Dedifferentiated amniotic fluid mesenchymal stem cell (primary cell): ENCODE results near the gene FZD10.

Experiments
- DNase-seq: peaks from one replicate; pipeline ENCODE4 v3.0.0-alpha.2; 2016; ENCODE audit errors: extremely low spot score

The FZD10 gene, protein sequence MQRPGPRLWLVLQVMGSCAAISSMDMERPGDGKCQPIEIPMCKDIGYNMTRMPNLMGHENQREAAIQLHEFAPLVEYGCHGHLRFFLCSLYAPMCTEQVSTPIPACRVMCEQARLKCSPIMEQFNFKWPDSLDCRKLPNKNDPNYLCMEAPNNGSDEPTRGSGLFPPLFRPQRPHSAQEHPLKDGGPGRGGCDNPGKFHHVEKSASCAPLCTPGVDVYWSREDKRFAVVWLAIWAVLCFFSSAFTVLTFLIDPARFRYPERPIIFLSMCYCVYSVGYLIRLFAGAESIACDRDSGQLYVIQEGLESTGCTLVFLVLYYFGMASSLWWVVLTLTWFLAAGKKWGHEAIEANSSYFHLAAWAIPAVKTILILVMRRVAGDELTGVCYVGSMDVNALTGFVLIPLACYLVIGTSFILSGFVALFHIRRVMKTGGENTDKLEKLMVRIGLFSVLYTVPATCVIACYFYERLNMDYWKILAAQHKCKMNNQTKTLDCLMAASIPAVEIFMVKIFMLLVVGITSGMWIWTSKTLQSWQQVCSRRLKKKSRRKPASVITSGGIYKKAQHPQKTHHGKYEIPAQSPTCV

DNA sequence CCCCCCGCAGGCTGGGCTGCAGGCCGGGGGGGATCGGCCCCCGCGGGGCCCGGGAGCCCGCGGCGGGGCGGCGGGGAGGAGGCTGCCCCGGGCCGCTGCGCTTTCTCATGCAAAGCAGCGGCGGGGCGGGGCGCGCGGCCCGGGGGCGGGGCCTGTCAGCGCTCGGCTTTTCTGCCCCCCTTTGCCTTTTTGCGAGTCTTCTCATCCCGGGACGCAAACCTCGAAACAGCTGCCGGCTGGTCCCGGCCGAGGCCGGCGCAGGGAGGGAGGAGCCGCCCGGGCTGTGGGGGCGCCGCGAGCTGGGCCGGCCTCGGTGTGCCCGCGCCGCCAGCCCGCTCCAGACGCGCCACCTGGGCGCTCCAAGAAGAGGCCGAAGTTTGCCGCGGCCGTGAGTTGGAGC, at the start of gene FZD10:
TSS of gene FZD10 (plus strand) at position 198 of the 400 bp plus-strand sequence. CDS start 479 bp downstream, outside the sequence.
- no peak for DNase-seq

DNA sequence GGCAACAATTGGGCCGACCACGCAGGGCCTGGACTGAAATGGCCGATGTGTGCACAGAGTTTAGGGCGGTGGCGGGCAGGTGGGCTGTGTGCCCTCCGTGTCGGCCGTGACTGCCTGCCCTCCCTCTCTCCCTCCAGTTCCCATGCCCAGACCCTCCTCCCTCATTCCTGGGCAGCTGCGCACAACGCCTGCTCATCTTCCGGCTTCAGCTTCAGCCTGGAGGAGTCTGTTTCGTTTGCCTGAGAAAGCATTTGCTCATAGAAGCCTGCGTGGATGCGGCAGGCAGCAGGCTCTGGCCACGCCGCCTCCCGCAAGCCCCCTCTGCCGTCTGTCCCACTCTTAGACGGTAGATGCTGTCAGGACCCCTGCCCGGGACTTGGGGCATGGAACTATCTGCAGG, 47.3 kb upstream of the FZD10 start:
- no peak for DNase-seq

DNA sequence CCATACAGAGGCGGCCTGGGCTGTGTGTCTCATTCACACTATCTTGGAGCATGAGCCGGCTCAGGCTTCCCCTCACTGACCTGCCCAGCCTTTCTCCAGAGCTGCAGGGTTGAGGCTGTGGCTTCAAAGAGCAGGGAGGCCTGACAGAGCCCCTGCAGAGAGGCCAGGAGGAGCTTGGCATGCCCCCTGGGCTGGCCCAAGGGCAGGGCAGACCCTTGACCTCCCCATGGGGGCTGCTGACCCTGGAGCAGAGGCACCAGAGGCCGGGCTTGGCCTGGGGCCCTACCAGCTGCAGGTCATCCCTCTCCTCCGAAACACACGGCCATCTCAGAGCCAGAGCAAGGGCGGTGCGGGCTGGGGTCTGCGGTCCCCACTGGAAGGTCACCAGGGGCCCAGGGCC, 46.6 kb upstream of the FZD10 start:
- no peak for DNase-seq

DNA sequence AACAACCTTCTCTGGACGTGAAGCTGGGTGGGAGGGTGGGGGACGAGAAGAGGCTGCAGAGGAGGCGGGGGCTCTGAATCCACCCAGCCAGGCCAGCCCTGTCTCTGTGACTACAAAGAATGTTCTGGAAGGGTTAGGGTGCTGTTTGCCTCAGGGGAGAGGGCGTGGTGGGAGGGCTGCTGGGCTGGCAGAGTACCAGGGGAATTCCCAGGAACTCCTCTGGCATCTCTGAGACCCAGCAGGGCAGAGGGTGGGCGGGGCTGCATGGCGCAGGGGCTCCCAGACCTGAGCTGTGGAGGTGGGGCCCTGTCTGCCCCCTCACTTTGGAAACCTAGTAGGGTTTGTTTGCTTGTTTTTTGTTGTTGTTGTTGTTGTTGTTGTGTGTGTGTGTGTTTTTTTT, 45.5 kb upstream of the FZD10 start:
- no peak for DNase-seq

DNA sequence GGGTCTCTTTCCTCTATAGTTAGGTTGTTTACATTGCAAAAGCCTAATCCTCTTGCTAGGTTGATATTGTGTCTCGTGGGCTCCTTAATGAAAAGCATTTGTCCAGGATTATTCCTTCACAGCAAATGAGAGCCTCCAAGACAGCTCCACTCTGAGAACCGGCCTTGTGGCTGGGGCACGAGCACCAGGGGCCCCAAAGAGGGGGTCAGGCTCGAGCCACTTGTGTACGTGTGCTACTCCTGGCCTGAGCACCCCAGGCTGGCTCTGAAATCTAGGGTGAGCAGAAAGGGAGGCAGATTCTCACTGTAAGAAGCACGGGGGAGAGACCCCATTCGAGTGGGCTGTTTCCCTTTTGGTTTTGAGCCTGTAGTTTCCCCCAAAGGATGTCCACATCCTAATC, 45.0 kb upstream of the FZD10 start:
- DNase-seq, result no peak

DNA sequence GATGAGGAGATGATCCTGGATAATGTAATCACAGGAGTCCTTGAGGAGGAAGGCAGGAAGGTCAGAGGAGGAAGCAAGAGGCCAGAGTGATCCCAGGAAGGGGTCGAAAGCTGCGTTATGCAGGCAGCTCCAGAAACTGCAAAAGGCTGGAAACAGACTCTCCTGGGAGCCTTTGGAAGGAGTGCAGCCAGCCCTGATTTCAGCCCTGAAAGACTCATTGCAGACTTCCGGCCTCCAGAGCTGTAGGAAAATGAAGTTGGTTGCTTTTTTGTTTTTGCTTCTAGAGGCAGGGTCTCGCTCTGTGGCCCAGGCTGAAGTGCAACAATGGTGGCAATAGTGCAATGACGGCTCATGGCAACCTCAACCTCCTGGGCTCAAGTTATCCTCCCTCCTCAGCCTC, 44.6 kb upstream of the FZD10 start:
- DNase-seq, result no peak

DNA sequence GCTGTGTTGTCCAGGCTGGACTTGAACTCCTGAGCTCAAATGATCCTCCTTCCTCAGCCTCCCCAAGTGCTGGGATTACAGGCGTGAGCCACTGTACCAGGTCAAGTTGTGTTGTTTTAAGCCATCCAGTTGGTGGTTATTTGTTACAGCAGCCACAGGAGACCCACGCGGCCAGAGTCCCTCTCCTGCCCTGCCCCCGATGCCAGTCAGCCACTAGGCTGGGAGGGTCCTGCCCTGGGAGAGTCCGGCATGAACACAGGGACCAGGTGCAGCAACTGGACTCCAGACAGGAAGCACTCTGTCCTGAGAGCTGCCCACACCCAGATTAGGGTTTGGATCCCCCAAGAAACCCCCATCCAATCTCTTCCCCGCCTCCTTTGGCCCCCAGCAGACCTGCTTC, 44.1 kb upstream of the FZD10 start:
- DNase-seq, result no peak

DNA sequence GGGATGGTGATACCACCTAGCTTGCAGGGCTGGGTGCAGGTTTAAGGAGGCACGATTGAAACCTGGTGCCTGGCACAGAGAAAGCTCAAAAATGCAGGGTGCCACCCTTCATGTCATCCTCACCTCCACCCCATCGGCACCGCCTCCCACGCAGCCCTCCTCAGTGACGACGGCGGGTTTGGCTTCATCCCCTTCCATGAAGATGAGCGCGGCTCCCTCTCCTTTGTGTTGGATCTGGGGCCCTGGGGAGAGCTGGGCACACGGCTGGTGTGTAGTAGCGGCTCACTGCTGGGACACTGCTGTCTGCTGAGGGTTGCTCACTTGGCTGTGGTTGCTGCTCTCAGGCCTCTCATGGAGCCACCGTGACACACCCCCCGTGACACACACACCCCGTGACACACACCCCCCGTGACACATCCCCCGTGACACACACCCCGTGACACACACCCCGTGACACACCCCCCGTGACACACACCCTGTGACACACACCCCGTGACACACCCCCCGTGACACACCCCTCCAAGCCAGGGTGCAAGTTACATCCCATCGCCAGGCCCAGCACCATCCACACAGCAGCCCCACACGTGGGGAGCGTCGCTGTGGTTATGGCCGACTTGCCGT, 42.9 kb upstream of the FZD10 start:
- no peak for DNase-seq

DNA sequence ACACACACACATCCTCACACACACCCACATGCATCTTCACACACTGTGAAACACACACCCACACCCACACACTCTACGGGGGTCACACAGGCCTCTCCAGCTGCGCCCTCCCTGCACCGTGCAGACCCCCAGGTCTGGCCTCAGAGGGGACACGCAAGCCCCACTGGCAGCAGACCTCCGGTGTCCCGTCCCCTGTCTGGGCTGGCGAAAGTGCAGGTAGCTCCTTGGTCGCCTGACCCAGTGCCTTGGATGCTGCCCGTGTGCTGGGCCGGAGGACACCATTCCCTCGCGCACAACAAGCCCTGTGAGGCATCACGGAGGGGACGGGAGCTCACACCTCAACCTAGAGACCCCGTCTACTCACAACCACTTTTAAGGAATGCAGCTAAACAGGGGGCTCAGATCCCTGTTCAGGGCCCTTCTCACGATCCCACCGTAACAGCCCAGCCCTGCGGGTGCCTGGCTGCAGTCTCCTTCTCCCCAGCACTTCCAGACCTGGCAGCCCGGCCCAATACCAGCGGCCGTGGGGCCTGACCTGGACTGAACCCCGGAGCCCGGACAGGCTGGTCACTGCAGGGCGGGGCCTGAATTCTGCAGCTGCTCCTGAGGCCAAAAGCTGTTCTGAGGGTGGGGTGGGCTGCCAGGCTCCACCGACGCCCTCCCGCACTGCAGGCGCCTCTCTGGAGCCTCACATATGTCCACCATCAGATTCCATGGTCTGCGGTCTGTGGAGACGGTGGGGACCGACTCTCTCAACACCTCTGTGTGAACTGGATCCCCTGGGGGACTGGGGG, 42.1 kb upstream of the FZD10 start:
- DNase-seq, result no peak

DNA sequence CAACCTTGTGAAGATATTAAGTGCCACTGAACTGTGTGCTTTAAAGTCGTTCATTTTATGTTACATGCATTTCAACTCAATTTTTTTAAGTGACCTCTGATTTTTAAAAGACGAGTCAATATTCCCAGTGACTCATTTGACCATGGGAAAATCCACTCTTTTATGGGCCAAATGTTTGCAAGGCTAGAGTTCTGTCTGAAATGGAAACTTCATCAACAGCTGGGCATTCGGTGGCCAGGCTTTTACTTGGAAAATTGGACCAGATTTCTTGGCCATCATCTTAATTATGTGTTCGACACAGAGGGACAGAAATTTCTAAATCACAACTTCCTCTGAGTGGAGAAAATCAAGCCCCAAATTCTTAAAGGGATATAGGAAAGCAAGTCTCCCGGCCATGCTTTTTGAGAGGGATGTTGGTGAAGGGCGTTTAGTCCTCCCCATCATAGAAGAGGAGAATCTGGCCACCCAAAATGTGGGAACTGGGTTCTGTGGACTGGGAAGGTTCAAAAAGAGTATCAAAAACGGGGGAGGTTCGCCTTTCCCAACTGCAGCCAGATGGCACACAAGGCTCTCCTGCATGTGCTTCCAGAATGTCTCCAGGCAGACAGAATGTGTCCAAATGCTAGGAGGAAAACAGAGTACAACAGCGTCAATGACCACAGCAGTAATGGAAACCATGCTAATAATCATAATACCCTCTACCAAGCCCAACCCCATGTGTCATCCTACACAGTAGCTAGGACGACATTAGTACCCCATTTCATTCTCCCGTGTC, 40.9 kb upstream of the FZD10 start:
- no peak for DNase-seq

DNA sequence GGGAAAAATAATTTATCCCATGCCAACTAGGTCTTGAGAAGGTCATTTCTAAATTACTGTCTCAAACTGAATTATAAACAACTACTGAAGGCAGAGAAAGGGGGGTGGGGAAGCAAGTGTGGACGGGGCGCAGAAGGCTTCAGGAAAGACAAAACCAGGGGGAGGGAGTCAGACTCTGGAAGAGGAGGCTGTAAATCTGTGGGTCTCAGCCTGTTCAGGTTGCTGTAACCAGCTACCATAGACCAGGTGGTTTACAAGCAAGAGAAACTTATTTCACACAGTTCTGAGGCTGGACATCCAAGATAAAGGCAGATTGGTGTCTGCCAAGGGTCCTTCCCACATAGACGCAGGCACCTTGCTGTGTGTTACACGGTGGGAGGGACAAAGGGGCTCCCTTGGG, 39.9 kb upstream of the FZD10 start:
- no peak for DNase-seq

DNA sequence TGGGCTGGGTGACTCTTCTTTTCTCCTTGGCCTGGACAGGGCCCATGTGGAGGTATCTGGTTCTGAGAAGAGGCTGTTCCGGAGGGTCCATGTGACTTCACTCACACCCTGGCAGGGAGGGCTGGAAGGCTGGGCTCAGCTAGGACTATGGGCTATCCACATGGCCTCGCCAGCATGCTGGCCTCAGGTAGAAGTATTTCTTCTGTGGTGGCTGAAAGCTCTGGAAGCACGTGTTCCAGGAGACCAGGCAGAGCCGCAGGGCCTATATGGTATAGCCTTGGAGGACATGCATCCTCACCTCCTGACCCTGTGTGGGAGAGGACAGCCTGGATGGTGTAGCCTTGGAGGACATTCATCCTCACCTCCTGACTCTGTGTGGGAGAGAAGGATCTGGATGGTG, 38.2 kb upstream of the FZD10 start:
- no peak for DNase-seq

DNA sequence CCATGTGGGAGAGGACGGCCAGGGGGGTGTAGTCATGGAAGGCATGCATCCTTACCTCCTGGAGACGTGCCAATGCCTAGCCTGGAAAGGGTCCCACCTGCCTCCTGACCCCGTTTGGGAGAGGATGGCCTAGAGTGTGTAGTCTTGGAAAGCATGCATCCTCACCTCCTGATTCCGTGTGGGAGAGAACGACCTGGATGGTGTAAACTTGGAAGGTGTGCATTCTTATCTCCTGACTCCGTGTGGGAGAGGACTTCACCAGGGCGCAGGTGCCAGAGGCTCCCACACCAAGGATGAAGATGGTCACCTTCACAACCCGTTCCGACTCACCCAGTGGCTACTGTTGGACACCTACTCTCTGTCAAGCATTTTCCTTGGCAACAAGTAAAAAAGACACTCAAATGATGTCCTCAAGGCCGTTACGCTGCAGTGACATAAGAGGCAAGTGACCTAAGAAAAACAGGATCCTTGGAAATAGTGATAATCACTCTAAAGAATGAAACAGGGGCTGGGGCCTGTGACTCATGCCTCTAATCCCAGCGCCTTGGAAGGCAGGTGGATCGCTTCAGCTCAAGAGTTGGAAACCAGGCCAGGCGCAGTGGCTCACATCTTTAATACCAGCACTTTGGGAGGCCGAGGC, 37.5 kb upstream of the FZD10 start:
- no peak for DNase-seq

DNA sequence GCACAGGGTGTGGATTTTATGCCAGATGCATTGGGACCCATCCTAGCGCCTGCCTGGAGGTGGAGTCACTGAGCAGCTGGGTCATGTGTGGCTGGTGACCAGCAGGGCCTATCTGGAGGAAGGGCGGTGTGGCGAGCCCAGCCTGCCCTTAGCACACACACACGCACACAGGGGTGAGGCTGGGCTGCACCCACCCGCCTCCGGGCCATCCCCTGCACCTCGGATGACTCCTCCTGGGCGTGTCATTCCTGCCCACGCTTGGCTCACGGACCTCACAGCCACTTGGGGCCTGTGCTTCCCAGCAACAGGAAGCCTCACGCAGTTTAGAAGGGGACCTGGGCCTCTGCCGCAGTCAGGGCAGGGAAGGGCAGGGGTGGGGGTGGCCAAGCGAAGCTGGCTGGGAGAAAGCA, 36.2 kb upstream of the FZD10 start:
- DNase-seq, result no peak

DNA sequence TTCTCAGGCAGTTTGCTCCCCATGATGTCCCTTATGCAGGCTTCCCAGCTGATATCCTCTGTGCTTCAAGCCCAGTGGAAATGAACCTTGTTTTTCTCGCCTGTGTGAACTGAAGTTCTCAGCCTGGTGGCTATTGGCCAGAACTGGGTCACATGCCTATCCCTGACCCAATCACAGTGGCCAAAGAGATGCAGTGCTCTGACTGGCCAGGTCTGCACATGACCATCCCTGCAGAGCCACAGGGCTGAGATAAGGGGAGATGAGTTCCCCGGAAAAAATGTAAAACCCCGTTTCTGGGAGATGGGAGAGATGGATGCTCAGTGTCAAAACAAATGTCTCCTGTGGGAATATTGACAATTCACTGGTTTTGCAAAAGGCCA, 34.7 kb upstream of the FZD10 start:
- no peak for DNase-seq

DNA sequence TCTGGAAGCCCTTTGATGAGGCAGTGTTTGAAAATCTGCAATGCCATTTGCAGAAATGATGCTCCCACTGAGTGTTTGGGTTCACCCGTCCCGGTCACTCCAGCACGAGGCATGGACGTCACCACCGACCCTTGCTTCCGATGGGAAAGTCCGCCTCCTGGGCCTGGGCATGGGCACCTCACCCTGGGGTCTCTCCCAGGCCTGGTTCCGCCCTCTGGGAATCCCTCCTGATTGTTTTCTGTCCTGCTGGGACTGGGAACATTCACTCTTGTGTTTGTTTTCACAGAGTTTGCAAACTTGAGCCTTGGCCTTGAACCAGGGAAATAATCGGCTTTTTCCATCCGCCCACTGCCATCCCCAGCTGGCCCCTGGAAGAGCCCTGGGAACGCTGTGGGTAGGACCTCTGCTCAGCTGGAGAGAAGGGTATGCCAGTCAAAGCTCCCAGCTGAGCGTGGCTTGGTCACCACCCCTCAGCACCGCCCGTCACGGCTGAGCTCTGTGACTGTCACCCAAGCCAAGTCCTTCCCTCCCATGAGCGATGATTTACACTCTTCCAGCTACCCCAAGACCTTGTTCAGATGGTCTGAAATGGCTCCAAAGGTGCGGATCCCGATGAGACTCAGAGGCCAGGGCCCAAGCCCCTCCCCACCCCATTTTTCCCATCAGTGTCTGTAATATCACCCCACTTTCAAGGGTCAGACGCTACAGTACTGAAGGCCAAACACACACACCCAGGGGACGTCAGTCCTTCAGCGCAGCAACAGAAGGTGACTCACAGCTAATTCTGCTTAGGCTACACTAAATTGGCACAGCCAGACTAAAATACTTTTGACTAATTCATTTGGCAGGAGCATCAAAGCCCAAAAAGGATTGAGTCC, 34.1 kb upstream of the FZD10 start:
- no peak for DNase-seq

DNA sequence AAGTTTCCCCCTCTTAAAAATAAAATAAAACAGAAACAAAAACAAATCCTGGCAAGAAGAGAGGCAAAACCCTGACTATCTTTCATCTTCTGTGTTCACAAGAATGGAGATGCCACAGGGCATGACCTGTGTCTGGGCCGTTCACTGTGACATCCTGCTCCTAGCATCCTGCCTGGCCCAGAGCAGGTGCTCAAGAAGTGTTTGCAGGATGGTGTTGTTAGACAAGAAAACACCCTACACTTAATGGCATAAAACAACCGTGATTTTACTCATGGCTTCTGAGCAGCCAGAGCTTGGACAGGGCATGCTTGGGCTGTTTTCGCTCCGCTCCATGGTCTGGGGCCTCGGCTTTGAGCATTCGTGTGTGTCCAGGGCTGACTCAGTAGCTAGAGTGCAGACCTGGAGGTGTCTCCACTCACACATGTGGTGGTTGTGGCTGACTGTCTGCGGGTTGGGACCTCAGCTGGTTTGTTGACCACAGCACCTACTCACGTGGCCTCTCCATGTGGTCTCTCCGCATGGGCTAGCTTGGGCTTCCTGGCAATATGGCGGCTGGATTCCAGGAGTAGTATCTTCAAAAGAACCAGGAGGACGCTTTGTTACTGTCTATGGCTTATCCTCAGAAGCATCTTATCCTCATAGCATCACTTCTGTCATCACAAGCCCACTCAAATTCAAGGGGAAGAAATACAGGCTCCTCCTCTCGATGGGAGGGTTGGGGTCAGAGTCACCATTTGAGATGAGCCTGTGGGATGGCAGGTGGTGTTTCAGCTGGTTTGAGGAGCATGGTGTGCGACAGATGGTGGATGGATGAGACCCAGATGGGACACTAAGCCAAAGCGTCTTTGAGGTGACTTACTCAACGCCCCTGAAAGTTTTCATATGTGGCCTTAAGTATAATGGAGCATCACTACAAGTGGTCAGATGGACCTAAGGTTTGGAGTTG, 33.2 kb upstream of the FZD10 start:
- no peak for DNase-seq

DNA sequence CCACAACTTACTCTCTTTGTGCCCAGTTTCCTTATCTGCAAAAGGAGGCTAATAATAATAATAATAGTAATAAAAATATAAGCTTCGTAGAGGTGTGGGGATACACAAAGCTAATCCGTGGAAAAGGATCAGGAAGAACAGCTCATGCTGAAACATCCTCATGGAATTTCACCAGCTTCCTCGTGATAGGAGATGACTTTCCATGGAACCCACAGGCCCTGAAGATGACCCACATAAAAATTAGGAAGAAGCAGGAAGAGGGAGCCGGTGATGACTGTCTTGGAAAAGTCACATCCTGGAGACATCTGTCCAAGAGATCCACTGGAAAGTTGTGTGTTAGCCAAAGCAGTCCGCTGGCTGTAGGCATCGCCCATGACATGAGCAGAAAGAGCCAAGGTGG, 31.9 kb upstream of the FZD10 start:
- no peak for DNase-seq

DNA sequence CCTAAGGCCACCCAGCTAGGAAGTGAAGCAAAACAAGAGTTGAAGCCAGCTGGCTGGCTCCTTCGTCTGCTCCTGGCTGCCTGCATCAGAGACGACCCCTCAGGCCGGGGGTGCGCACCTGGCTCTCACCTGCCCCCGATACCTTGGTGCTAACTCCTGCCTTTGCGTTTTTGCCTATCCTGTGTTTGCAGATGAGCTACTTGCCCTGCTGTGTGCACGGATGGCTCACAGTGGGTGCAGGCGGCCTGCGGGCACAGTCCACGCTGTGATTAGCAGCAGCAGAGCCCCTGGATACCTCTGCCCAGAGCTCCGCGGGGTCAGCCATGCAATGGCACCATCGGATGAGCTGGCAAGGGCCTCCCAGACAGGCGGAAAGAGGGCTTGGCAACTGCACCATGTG, 31.2 kb upstream of the FZD10 start:
- no peak for DNase-seq
